ENCODE data around the gene PPP1R13B.
"Not testable (repeated sequence)": the region's sequence is repeated elsewhere in the genome, so short reads cannot be mapped to it uniquely, and the experiment has no call there.

The PPP1R13B gene

GRCh38 chr14:103890821-103891666, 43.7 kb upstream of the PPP1R13B start:
- H3K4me3 ChIP-seq (ENCODE audit: low read length), result no peak overlapping the region
- no peak for DNase-seq (ENCODE audit: low read depth)
- TF ChIP-seq, protein P1, sequence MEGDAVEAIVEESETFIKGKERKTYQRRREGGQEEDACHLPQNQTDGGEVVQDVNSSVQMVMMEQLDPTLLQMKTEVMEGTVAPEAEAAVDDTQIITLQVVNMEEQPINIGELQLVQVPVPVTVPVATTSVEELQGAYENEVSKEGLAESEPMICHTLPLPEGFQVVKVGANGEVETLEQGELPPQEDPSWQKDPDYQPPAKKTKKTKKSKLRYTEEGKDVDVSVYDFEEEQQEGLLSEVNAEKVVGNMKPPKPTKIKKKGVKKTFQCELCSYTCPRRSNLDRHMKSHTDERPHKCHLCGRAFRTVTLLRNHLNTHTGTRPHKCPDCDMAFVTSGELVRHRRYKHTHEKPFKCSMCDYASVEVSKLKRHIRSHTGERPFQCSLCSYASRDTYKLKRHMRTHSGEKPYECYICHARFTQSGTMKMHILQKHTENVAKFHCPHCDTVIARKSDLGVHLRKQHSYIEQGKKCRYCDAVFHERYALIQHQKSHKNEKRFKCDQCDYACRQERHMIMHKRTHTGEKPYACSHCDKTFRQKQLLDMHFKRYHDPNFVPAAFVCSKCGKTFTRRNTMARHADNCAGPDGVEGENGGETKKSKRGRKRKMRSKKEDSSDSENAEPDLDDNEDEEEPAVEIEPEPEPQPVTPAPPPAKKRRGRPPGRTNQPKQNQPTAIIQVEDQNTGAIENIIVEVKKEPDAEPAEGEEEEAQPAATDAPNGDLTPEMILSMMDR (conservative IDR thresholded peaks at IDR 0.05; ENCODE audit: low read length), result no peak

DNA sequence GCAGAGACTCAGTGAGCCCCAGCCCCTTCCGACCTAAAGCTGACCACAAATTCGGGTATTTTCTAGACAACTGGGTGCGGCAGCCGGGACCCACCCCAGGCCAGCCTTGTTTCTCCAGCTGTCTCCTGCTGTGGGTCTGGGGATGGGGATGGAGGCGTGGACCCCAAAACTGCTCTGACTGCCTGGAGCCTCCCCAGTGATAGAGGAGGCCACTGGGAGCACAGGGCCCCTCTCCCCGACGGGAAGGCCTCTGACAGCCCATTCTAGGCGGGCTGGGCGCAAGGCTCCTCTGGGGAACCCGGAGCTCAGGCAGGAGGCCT, 42.6 kb upstream of the PPP1R13B start:
- no peak for DNase-seq (ENCODE audit: low read depth)
- TF ChIP-seq, protein P1 (conservative IDR thresholded peaks at IDR 0.05; ENCODE audit: low read length), result no peak
- no peak overlapping the region for H3K4me3 ChIP-seq (ENCODE audit: low read length)

DNA sequence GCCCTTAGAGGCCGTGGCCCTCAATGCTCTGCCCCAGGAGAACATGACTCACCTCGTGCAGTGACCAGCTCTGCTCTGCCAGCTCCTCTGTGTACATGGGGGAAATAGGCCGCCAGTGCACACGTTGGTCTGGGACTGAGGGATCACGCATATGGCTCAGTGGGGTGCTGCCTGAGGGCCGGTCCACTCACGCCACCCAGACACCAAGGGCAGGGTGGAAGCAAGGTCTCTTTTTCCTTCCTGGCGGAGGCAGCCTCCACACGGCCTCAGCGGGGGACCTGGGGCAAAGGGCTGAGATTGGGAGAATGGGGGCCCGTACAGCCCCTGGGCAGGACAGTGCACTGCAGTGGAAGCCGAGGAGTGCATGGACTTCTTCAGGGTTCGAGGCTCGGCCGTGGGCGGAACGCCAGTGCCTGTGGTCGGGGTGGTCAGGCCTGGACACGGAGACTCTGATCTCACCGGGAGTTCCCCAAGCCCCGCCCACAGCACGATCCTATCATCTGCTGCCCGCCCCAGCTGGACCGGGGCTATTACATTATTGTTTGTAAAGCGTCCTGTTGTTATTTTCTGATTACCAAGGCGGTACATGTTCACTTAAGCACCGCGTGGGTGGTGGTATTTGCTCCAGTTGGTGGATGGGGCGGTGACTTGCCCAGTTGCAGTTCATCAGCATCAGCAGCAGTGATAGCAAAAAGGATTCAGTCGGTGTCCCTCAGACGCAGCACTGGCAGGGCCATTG, 42.1 kb upstream of the PPP1R13B start:
- DNase-seq (ENCODE audit: low read depth), result peak; percentile 9
- TF ChIP-seq, protein P1 (conservative IDR thresholded peaks at IDR 0.05; ENCODE audit: low read length), result no peak

GRCh38 chr14:103889002-103889312, 41.6 kb upstream of the PPP1R13B start:
- DNase-seq (ENCODE audit: low read depth), result not testable (repeated sequence)

More for the DNA sequence above, 42.1 kb upstream of the PPP1R13B start:
- no peak overlapping the region for H3K4me3 ChIP-seq (ENCODE audit: low read length)

GRCh38 chr14:103887557-103888115, 40.3 kb upstream of the PPP1R13B start:
- TF ChIP-seq, protein P1 (conservative IDR thresholded peaks at IDR 0.05; ENCODE audit: low read length), result no peak
- H3K4me3 ChIP-seq (ENCODE audit: low read length), result no peak overlapping the region
- no peak for DNase-seq (ENCODE audit: low read depth)

More at GRCh38 chr14:103889002-103889312, 41.6 kb upstream of the PPP1R13B start:
- not testable (repeated sequence) for H3K4me3 ChIP-seq (ENCODE audit: low read length)

DNA sequence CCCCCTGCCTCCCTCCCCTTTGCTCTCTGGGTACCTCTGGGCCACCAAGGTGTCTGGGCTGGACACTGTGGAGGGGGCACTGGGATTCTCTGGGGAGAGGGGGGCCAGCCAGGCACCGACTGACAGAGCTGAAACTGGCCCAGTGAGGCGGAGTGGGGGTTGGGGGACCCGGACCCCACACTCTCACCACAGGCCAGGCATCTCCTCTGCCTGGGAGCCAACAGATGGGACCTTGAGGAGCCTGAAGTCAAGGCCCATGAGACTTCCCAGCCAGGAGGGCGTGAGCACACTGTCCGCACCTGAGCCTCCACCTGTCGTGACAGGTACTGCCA, 39.8 kb upstream of the PPP1R13B start:
- H3K4me3 ChIP-seq (ENCODE audit: low read length), result no peak overlapping the region
- TF ChIP-seq, protein P1 (conservative IDR thresholded peaks at IDR 0.05; ENCODE audit: low read length), result no peak
- no peak for DNase-seq (ENCODE audit: low read depth)

- TF ChIP-seq, protein P1 (conservative IDR thresholded peaks at IDR 0.05; ENCODE audit: low read length), result peak; percentile 10; the same call in 1 of the 2 replicates
- no peak overlapping the region for H3K4me3 ChIP-seq (ENCODE audit: low read length)
- DNase-seq (ENCODE audit: low read depth), result no peak
Observed at GRCh38 chr14:103886304-103887169, 39.2 kb upstream of the PPP1R13B start.

Data from AG10803 (cell line).